ENCODE measurements around the gene FGF4.

GRCh38 chr11:69734367-69734766 is 40.8 kb downstream of the FGF4 start:
- TF ChIP-seq EZH2 (IDR thresholded peaks at IDR 0.05), result no peak
- no peak for TF ChIP-seq POLR2AphosphoS5 (IDR thresholded peaks at IDR 0.05; ENCODE audit: borderline replicate concordance, low read depth, low read length)
